GM23338 (cell line): ENCODE data around the gene IL24. TPM values are rescaled to one million over a fixed set of nuclear protein-coding genes. Genes with fewer than 3 reads are reported as not detected.

Experiments
- ATAC-seq: fragments of 200-7000 bp; cut with Tn5 transposase; 3 replicates; pipeline ENCODE4 v1.9.1; 2020
- DNase-seq: peaks from one replicate; pipeline ENCODE4 v3.0.0-alpha.2; 2015; ENCODE audit warnings: low spot score
- H2AFZ ChIP-seq: fragments of 200-600 bp; sonication (generic); 2 replicates; pipeline ENCODE4 v1.8.0; 2016; ENCODE audit warnings: antibody characterized with exemption, mild to moderate bottlenecking, moderate library complexity
- H3F3A ChIP-seq: fragments of 200-600 bp; sonication (generic); replicated peaks from 2 replicates; pipeline ENCODE4 v1.8.0; 2017; ENCODE audit warnings: antibody characterized with exemption, mixed run types, low read depth
- H3K27ac ChIP-seq: fragments of 200-600 bp; sonication (generic); 2 replicates; pipeline ENCODE4 v1.6.1; 2016; ENCODE audit warnings: low read depth
- H3K27me3 ChIP-seq: fragments of 200-600 bp; sonication (generic); 2 replicates; pipeline ENCODE4 v1.8.0; 2016; ENCODE audit warnings: mild to moderate bottlenecking, mixed run types, moderate library complexity; ENCODE audit not compliant: insufficient read depth
- H3K36me3 ChIP-seq: fragments of 200-600 bp; sonication (generic); 2 replicates; pipeline ENCODE4 v1.8.0; 2016; ENCODE audit warnings: mild to moderate bottlenecking; ENCODE audit not compliant: insufficient read depth
- H3K4me1 ChIP-seq: fragments of 200-600 bp; sonication (generic); 2 replicates; pipeline ENCODE4 v1.8.0; 2016; ENCODE audit warnings: mild to moderate bottlenecking, moderate library complexity; ENCODE audit not compliant: insufficient read depth
- H3K4me2 ChIP-seq: fragments of 200-600 bp; sonication (generic); 2 replicates; pipeline ENCODE4 v1.7.1; 2017; ENCODE audit warnings: mixed run types
- H3K4me3 ChIP-seq: fragments of 200-600 bp; sonication (generic); 2 replicates; pipeline ENCODE4 v1.6.1; 2016; ENCODE audit warnings: mixed run types
- H3K79me2 ChIP-seq: fragments of 200-600 bp; sonication (generic); replicated peaks from 2 replicates; pipeline ENCODE4 v1.8.0; 2017; ENCODE audit warnings: mild to moderate bottlenecking; ENCODE audit not compliant: insufficient read depth
- H3K9me2 ChIP-seq: fragments of 200-600 bp; sonication (generic); 2 replicates; pipeline ENCODE4 v1.8.0; 2017; ENCODE audit not compliant: insufficient read depth
- H4K20me1 ChIP-seq: fragments of 200-600 bp; sonication (generic); replicated peaks from 2 replicates; pipeline ENCODE4 v1.8.0; 2017; ENCODE audit warnings: mild to moderate bottlenecking; ENCODE audit not compliant: insufficient read depth
- H3K27ac Mint-ChIP-seq: 2 replicates; pipeline ENCODE4 v1.8.0; 2020; ENCODE audit warnings: inconsistent platforms, mild to moderate bottlenecking, moderate library complexity, mixed read lengths
- H3K27me3 Mint-ChIP-seq: 3 replicates; pipeline ENCODE4 v1.8.0; 2022; ENCODE audit warnings: low read depth, mild to moderate bottlenecking, moderate library complexity, mixed read lengths, inconsistent platforms; ENCODE audit not compliant: insufficient read depth, poor library complexity
- H3K36me3 Mint-ChIP-seq: 3 replicates; pipeline ENCODE4 v1.8.0; 2021; ENCODE audit warnings: low read depth, mild to moderate bottlenecking, inconsistent platforms, moderate library complexity, mixed read lengths
- H3K4me1 Mint-ChIP-seq: 3 replicates; pipeline ENCODE4 v1.8.0; 2020; ENCODE audit warnings: mild to moderate bottlenecking, inconsistent platforms, mixed read lengths
- H3K4me3 Mint-ChIP-seq: 3 replicates; pipeline ENCODE4 v1.8.0; 2021; ENCODE audit warnings: moderate library complexity, mild to moderate bottlenecking, inconsistent platforms, mixed read lengths
- H3K9me3 Mint-ChIP-seq: 3 replicates; pipeline ENCODE4 v1.8.0; 2020; ENCODE audit warnings: moderate library complexity, mild to moderate bottlenecking, inconsistent platforms, mixed read lengths
- CREB1 ChIP-seq: fragments of 250-450 bp; sonication (Bioruptor Pico); IDR thresholded peaks from 2 replicates; pipeline ENCODE4 v1.5.0; 2020; ENCODE audit warnings: low read depth, mild to moderate bottlenecking, moderate library complexity
- EZH2phosphoT487 ChIP-seq: fragments of 200-600 bp; sonication (generic); IDR thresholded peaks from one replicate; pipeline ENCODE4 v1.8.1; 2018; ENCODE audit warnings: antibody characterized with exemption; ENCODE audit not compliant: unreplicated experiment
- JUNB ChIP-seq: IDR thresholded peaks from one replicate; pipeline ENCODE4 v1.6.1; 2016; ENCODE audit warnings: antibody characterized with exemption; ENCODE audit not compliant: unreplicated experiment
- ZNF331 ChIP-seq: fragments of 250-450 bp; sonication (Bioruptor Pico); IDR thresholded peaks from 2 replicates; pipeline ENCODE4 v1.5.0; 2020; ENCODE audit warnings: low read depth, mild to moderate bottlenecking, moderate library complexity
- polyA plus RNA-seq: library from polyadenylated mRNA; unstranded; fragments of >200 nt; fragmentation: Nextera tagmentation; extraction: Ambion mirVana; gene quantifications from 2 replicates; pipeline ENCODE4 v1.2.1, GENCODE V29; 2016
- total RNA-seq: library from RNA; depleted of rRNA; stranded (reverse); fragments of >200 nt; shearing (Covaris generic); gene quantifications from 2 replicates; pipeline ENCODE4 v1.2.3, GENCODE V29; 2014
- TF ChIP-seq, protein P1 (sequence below), 2 experiments: fragments of 200-600 bp in 1 of 2; sonication (generic) in 1 of 2; conservative IDR thresholded peaks; 2 replicates each; pipeline versions ENCODE4 v1.5.1 to v1.6.1; 2016 to 2017; ENCODE audit warnings: antibody characterized with exemption in 2 of 2, low read depth in 2 of 2, mild to moderate bottlenecking in 2 of 2, moderate library complexity in 1 of 2
- TF ChIP-seq, protein P2 (sequence below): IDR thresholded peaks from one replicate; pipeline ENCODE4 v1.6.1; 2018; ENCODE audit warnings: antibody characterized with exemption; ENCODE audit not compliant: unreplicated experiment

The IL24 gene
- total and polyA plus RNA-seq, 2 experiments from 2014 or later: not detected

DNA sequence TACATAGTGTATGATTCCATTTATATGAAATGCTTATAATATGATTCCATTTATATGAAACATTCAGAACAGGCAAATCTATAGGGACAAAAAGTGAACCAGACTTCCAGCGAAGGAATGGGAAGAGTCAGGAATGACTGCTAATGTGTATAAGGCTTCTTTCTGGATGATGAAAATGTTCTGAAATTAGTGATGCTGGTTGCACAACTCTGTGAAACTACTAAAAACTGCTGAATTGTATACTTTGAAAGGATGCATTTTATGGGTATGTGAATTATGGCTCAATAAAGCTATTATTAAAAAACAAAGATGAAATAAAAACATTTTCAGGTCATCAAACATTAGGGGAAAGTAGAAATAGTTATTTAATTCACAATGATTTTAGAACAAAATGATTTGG, 14.1 kb upstream of the IL24 start:
- Histone ChIP-seq H3K4me2 (no peak overlapping the region), H4K20me1 (no peaks in the 10 kb centered on the region), H3K9me2 (no peaks in the 10 kb centered on the region), H3K4me1 (no peaks in the 10 kb centered on the region), H3K36me3 (0 out of 2 replicates have a peak, but pooled peaks cover 5% of the 10 kb centered on the region), H3K27ac (no peak overlapping the region), H3K27me3 (no peaks in the 10 kb centered on the region), H2AFZ (no peak overlapping the region), H3F3A (no peaks in the 10 kb centered on the region), H3K4me3 (no peak overlapping the region), H3K79me2 (no peaks in the 10 kb centered on the region)
- Mint-ChIP-seq H3K4me1 (no peaks in the 10 kb centered on the region), H3K27ac (no peak overlapping the region), H3K4me3 (no peak overlapping the region), H3K9me3 (peaks cover 15% of the 10 kb centered on the region), H3K36me3 (peaks cover 4% of the 10 kb centered on the region; the same call in 1 of the 3 replicates), H3K27me3 (peaks cover 2% of the 10 kb centered on the region)
- DNase-seq: no peak
- TF ChIP-seq ZNF331 (no peak), EZH2phosphoT487 (no peak)
- TF ChIP-seq, protein P1, sequence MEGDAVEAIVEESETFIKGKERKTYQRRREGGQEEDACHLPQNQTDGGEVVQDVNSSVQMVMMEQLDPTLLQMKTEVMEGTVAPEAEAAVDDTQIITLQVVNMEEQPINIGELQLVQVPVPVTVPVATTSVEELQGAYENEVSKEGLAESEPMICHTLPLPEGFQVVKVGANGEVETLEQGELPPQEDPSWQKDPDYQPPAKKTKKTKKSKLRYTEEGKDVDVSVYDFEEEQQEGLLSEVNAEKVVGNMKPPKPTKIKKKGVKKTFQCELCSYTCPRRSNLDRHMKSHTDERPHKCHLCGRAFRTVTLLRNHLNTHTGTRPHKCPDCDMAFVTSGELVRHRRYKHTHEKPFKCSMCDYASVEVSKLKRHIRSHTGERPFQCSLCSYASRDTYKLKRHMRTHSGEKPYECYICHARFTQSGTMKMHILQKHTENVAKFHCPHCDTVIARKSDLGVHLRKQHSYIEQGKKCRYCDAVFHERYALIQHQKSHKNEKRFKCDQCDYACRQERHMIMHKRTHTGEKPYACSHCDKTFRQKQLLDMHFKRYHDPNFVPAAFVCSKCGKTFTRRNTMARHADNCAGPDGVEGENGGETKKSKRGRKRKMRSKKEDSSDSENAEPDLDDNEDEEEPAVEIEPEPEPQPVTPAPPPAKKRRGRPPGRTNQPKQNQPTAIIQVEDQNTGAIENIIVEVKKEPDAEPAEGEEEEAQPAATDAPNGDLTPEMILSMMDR (conservative IDR thresholded peaks at IDR 0.05; ENCODE audit: low read depth in 2 of 2): no peak
- TF ChIP-seq, protein P2, sequence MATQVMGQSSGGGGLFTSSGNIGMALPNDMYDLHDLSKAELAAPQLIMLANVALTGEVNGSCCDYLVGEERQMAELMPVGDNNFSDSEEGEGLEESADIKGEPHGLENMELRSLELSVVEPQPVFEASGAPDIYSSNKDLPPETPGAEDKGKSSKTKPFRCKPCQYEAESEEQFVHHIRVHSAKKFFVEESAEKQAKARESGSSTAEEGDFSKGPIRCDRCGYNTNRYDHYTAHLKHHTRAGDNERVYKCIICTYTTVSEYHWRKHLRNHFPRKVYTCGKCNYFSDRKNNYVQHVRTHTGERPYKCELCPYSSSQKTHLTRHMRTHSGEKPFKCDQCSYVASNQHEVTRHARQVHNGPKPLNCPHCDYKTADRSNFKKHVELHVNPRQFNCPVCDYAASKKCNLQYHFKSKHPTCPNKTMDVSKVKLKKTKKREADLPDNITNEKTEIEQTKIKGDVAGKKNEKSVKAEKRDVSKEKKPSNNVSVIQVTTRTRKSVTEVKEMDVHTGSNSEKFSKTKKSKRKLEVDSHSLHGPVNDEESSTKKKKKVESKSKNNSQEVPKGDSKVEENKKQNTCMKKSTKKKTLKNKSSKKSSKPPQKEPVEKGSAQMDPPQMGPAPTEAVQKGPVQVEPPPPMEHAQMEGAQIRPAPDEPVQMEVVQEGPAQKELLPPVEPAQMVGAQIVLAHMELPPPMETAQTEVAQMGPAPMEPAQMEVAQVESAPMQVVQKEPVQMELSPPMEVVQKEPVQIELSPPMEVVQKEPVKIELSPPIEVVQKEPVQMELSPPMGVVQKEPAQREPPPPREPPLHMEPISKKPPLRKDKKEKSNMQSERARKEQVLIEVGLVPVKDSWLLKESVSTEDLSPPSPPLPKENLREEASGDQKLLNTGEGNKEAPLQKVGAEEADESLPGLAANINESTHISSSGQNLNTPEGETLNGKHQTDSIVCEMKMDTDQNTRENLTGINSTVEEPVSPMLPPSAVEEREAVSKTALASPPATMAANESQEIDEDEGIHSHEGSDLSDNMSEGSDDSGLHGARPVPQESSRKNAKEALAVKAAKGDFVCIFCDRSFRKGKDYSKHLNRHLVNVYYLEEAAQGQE: no peak
- no peak for ATAC-seq

DNA sequence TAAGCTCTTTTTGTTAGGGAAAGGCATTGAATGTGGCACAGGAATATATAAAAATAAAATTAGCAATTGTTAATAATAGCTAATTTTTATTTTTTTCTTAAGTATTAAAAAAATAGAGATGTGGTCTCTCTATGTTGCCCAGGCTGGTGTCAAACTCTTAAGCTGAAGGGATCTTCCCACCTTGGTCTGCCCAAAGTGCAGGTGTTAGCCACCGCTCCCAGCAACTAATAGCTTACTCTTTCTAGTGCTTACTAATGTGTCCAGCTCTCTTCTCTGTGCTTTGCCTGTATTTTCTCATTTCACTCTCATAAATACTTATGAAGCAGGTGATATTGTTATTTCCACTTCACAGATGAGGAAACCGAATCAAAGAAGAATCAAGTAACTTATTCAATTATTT, 13.4 kb upstream of the IL24 start:
- H3K27ac ChIP-seq: no peak overlapping the region
- no peaks in the 10 kb centered on the region for H3K79me2 ChIP-seq
- no peak overlapping the region for H3K4me3 ChIP-seq
- H3K4me3 Mint-ChIP-seq: no peak overlapping the region
- no peak overlapping the region for H3K27ac Mint-ChIP-seq
- H3F3A ChIP-seq: no peaks in the 10 kb centered on the region
- no peaks in the 10 kb centered on the region for H3K27me3 Mint-ChIP-seq
- H3K27me3 ChIP-seq: no peaks in the 10 kb centered on the region
- 0 out of 2 replicates have a peak, but pooled peaks cover under 1% of the 10 kb centered on the region for H3K36me3 ChIP-seq
- H2AFZ ChIP-seq: no peak overlapping the region
- H4K20me1 ChIP-seq: no peaks in the 10 kb centered on the region
- TF ChIP-seq JUNB (no peak), CREB1 (no peak), EZH2phosphoT487 (no peak)
- DNase-seq (no peak), ATAC-seq (no peak)
- H3K9me3 Mint-ChIP-seq: peaks cover 9% of the 10 kb centered on the region; the same call in 2 of the 3 replicates
- H3K9me2 ChIP-seq: no peaks in the 10 kb centered on the region
- no peaks in the 10 kb centered on the region for H3K4me1 Mint-ChIP-seq
- H3K36me3 Mint-ChIP-seq: no peaks in the 10 kb centered on the region
- no peaks in the 10 kb centered on the region for H3K4me1 ChIP-seq
- H3K4me2 ChIP-seq: no peak overlapping the region
